AG04450 (cell line): ENCODE measurements around the gene ERN1. TPM values are rescaled to one million over a fixed set of nuclear protein-coding genes. Genes with fewer than 3 reads are reported as not detected.

Experiments
- CTCF ChIA-PET: fragments of 300-600, 350-600 bp; formaldehyde crosslinking; extraction: SDS; loops from one replicate; lab custom pipeline; 2022; ENCODE audit warnings: antibody characterized with exemption, inconsistent platforms; lab: Charles Lee
- POLR2A ChIA-PET: fragments of 350-600 bp; formaldehyde crosslinking; extraction: SDS; loops from one replicate; lab custom pipeline; 2021; ENCODE audit warnings: antibody characterized with exemption, inconsistent platforms; lab: Yijun Ruan, JAX
- DNase-seq: peaks from one replicate; pipeline ENCODE4 v3.0.0-alpha.2; 2011; ENCODE audit warnings: low read depth, low spot score
- H3K27ac ChIP-seq: one replicate; pipeline ENCODE4 v1.5.1; 2012; ENCODE audit warnings: low read depth, low read length, control low read depth
- H3K27me3 ChIP-seq: one replicate; pipeline ENCODE4 v1.6.0; 2012; ENCODE audit warnings: low read length; ENCODE audit not compliant: control insufficient read depth, insufficient read depth
- H3K4me3 ChIP-seq: 2 replicates; pipeline ENCODE4 v1.5.1; 2011; ENCODE audit warnings: mild to moderate bottlenecking, low read depth, low read length, control low read depth
- H3K9me3 ChIP-seq: 2 replicates; pipeline ENCODE4 v1.5.1; 2012; ENCODE audit warnings: low read length; ENCODE audit not compliant: control insufficient read depth, insufficient read depth
- CTCF ChIP-seq: IDR thresholded peaks from 2 replicates; pipeline ENCODE4 v1.5.1; 2011; ENCODE audit warnings: low read depth, low read length, control low read depth, inconsistent platforms
- polyA plus RNA-seq: library from polyadenylated mRNA; depleted of rRNA; stranded (reverse); fragments of >200 nt; gene quantifications from 2 replicates; pipeline ENCODE4 v1.2.3, GENCODE V29; 2011

Gene ERN1
- polyA plus RNA-seq, 1 experiment: 4.7 TPM

- CTCF ChIA-PET: interaction anchor here (1.0 to 2.2 kb wide), 5 partner anchors 8 to 97 kb away, joined by 4 to 6 read pairs (median 5); no protein-coding TSS in a partner anchor
- peaks cover 6% of the 10 kb centered on the region for H3K27me3 ChIP-seq
- TF ChIP-seq CTCF: no peak
- no peaks in the 10 kb centered on the region; the same call in 1 of the 2 replicates for H3K9me3 ChIP-seq
- POLR2A ChIA-PET: no interaction called here
- no peak for DNase-seq
- H3K27ac ChIP-seq: no peak overlapping the region
- no peak overlapping the region for H3K4me3 ChIP-seq
Measured at GRCh38 chr17:64016974-64017373, 113.0 kb downstream of the ERN1 start.

- Histone ChIP-seq H3K9me3 (no peaks in the 10 kb centered on the region; the same call in 1 of the 2 replicates), H3K27ac (no peak overlapping the region), H3K27me3 (peaks cover 6% of the 10 kb centered on the region), H3K4me3 (no peak overlapping the region)
- ChIA-PET CTCF (interaction anchor here (1.1 to 2.2 kb wide), 4 partner anchors 9 to 96 kb away, joined by 4 to 6 read pairs (median 4); no protein-coding TSS in a partner anchor), POLR2A (no interaction called here)
- peak; percentile 20; the same call in 1 of the 2 replicates for TF ChIP-seq CTCF
- no peak for DNase-seq
Measured at GRCh38 chr17:64016231-64016784, 113.6 kb downstream of the ERN1 start.

- TF ChIP-seq CTCF: no peak
- Histone ChIP-seq H3K4me3 (no peak overlapping the region), H3K27ac (no peak overlapping the region), H3K9me3 (no peaks in the 10 kb centered on the region; the same call in 1 of the 2 replicates), H3K27me3 (peaks cover 6% of the 10 kb centered on the region)
- ChIA-PET CTCF (no interaction called here), POLR2A (no interaction called here)
- DNase-seq: no peak
Measured at GRCh38 chr17:64015447-64015846, 114.5 kb downstream of the ERN1 start.

DNA sequence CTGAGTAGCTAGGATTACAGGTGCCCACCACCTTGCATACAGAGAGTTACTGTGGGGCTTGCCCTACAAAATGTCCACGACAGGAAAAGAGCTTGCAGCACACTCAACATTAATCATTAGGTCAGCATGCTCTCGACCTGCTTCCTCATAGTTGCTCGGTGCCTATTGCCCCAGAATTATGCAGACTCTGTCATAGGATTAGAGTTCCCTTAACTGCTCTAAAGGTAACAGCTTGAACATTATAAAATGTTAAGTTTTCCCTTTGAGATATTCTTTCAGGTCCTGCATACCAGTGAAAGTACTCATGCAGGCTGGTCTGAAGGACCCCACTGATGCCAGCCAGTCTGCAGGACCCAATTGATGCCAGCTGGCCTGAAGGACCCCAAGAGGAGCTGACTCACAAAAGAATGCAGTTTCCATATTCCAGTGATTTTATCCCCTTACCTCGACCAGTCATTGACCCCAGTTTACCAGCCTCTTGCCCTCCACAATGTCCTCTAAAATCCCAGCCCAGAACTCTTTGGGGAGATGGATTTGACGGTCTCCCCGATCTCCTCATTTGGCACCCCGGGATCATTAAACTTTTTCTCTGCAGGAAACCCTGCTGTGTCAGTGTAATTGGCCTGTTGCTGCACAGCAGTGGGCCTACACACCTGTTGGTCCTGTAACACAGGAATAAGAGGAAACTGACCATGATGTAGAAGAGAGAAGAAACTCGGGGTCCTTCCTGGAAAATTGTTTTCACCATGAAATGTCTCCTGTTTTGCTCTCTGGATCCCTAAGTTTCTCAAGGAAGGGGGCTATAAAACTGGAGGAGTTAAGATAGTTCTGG, 120.2 kb downstream of the ERN1 start:
- Histone ChIP-seq H3K27ac (no peak overlapping the region), H3K9me3 (no peaks in the 10 kb centered on the region), H3K4me3 (no peak overlapping the region), H3K27me3 (peaks cover under 1% of the 10 kb centered on the region)
- DNase-seq: no peak
- ChIA-PET CTCF (no interaction called here), POLR2A (no interaction called here)
- no peak for TF ChIP-seq CTCF

GRCh38 chr17:64008830-64009229, 121.1 kb downstream of the ERN1 start:
- Histone ChIP-seq H3K9me3 (no peaks in the 10 kb centered on the region), H3K4me3 (no peak overlapping the region), H3K27me3 (peaks cover 9% of the 10 kb centered on the region), H3K27ac (no peak overlapping the region)
- ChIA-PET POLR2A (no interaction called here), CTCF (no interaction called here)
- TF ChIP-seq CTCF: no peak
- DNase-seq: no peak
